H54 (cell line): ENCODE data around the gene CMTM8.
"Not testable (repeated sequence)": the region's sequence is repeated elsewhere in the genome, so short reads cannot be mapped to it uniquely, and the experiment has no call there.

Experiments used
- DNase-seq: peaks from one replicate; pipeline ENCODE4 v3.0.0; 2011; ENCODE audit warnings: low spot score, mixed read lengths; ENCODE audit not compliant: insufficient read length
- FAIRE-seq: peaks from 3 replicates; lab custom pipeline; 2011; peaks lifted over from hg19 to GRCh38; lab: Jason Lieb, UNC
- POLR2A ChIP-seq: IDR thresholded peaks from 2 replicates; pipeline ENCODE4 v1.6.1; 2011; ENCODE audit warnings: low read depth, mild to moderate bottlenecking, low read length

CMTM8 gene

DNA sequence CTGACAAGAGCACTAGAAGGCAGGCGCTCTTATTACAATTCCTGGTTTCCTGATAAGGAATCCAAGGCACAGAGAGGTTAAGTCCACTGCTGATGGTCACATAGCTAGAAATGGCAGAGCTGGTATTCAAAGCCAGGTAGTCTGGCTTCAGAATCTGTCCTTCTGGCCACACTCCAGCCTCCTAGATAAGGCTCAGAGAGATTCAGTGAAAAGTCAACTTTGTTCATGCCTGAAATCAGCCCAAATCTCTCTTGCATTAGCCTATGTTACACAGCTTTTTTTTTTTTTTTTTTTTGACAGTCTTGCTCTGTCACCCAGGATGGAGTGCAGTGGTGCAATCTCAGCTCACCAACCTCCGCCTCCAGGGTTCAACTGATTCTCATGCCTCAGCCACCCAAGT lies 21.1 kb upstream of the CMTM8 start:
- TF ChIP-seq POLR2A, result no peak
- DNase-seq (no peak), FAIRE-seq (no peak)

GRCh38 chr3:32219537-32219936 lies 18.9 kb upstream of the CMTM8 start:
- no peak for DNase-seq
- no peak for TF ChIP-seq POLR2A
- FAIRE-seq, result no peak

GRCh38 chr3:32220006-32220405 lies 18.5 kb upstream of the CMTM8 start:
- FAIRE-seq (no peak), DNase-seq (no peak)
- TF ChIP-seq POLR2A, result no peak

GRCh38 chr3:32222950-32223349 lies 15.5 kb upstream of the CMTM8 start:
- FAIRE-seq (no peak), DNase-seq (no peak)
- no peak for TF ChIP-seq POLR2A

GRCh38 chr3:32224016-32224516 lies 14.4 kb upstream of the CMTM8 start:
- no peak for TF ChIP-seq POLR2A
- no peak for DNase-seq
- no peak for FAIRE-seq

- FAIRE-seq (no peak), DNase-seq (no peak)
- TF ChIP-seq POLR2A, result no peak
These were observed 11.5 kb upstream of the CMTM8 start for GRCh38 chr3:32226875-32227500.

- not testable (repeated sequence) for FAIRE-seq, DNase-seq
These were observed 9.7 kb upstream of the CMTM8 start for GRCh38 chr3:32228743-32229142.

DNA sequence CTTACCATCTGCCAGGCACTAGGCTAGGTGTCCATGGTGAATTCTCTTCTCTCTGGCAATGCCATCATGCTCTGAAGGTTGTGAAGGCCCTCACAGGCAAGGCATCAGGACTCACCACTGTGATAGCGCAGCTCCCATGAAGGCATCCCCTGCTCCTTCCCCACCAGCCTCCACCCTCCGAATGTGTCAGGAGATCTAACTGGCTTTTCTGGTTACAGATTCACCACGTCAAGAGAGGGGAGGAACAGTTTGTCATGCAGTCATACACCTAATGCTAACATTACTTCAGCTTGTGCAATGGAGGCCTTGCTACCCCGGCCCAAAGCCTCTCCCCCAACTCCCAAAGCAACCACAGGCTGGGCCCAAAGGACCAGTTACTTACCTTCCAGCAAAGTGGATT lies 8.9 kb upstream of the CMTM8 start:
- FAIRE-seq (no peak), DNase-seq (no peak)
- TF ChIP-seq POLR2A, result no peak

DNA sequence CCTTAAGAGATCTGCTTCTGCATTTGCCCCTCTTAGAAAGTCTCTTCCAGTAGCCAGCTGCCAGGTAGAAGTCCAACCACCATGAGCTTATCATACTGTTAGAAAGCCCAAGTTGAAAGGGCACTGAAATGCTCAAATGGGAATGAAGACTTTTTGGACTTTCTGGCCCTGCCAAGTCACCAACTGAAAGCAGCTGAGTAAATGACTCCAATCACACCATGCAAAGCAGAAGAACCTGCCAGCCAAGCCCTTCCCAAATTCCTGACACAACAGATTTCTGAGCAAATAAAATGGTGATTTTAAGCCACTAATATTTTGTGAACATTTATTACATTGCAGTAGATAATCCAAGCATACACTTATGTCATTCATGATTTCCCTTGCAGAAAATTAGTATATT lies 2.1 kb upstream of the CMTM8 start:
- no peak for FAIRE-seq

GRCh38 chr3:32237670-32238452 lies 619 bp upstream of the CMTM8 start:
- FAIRE-seq, result no peak
- no peak for DNase-seq
- no peak for TF ChIP-seq POLR2A

More for the DNA sequence above, 2.1 kb upstream of the CMTM8 start:
- DNase-seq, result no peak
- TF ChIP-seq POLR2A, result no peak

DNA sequence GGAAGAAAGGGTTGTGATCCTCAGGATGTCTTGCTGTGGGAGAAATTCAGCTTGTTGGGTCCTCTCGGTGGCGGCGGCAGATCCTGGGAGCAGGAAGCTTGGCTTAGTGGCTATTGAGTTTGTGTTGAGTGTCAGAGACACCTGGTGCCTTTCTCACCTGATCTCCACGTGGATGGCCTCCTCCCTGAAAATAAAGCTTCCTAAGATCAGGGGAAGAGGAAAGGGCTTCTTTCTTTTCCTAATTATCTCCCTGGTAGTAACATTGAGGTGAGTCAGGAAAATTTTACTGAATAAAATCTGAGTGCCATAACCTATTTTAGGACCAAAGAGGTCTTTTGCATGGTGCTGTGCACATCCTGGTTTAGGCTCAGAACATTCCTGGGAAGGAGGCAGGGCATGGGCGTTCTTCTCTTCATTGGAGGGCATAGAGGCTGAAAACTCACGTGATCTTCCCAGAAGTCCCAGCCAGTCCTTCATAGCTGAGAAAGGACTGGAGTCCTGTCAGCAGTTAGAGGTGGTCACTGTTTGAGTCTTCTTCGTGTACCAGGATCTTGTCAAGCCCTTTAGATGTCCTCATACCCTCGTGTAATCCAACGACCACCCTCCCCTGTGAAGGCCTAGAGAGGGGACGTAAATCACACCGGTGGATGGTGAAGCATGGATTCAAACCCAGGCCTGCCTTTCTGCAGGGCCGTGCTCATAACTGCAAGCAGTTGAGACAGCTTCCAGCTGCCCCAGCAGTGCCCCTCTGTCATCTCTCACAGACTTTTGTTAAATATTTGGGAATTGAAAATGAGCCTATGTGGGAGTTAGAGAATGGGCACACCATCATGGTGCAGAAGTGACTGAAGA lies 1.1 kb downstream of the CMTM8 start:
- no peak for DNase-seq
- TF ChIP-seq POLR2A, result no peak
- FAIRE-seq, result no peak

GRCh38 chr3:32240159-32240545 lies 1.7 kb downstream of the CMTM8 start:
- no peak for TF ChIP-seq POLR2A
- FAIRE-seq (no peak), DNase-seq (no peak)

DNA sequence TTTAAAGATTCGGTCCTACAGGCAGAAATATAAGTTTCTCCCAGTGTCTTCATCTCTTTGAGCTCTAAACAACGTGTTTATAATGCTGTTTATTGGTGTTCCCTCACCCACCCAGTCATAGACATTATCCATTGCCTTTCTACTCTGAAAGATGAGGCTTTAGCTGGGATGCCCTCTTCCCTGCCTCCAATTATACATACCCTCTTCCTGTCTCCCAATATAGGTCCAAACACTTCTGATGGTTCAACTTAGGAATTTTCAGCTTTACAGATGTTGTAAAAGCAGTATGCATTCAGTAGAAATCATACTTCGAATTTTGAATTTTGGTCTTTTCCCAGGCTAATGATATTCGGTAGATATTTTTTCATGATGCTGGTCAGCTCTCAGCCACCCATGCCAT lies 2.6 kb downstream of the CMTM8 start:
- DNase-seq (no peak), FAIRE-seq (no peak)
- TF ChIP-seq POLR2A, result no peak

DNA sequence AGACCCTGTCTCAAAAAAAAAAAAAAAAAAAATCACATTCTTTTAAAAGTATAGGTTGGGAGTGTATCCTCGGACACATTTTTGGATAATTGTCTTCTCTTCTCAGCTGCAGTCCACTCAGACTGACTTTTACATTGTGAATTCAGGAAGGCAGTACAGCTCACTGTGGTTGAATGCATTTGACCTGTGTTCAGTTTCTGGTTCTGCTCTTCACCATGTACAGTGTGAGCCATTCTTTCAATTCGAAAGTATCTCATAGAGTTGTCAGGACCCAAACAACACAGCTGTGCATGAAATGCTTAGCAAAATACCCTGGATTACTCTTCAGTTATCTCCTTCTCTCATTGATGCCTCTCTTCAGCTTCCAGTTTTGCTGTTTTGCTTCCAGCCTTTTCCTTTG lies 5.0 kb downstream of the CMTM8 start:
- FAIRE-seq (no peak), DNase-seq (no peak)
- TF ChIP-seq POLR2A, result no peak
